ENCODE measurements around the gene FRRS1L. TPM values are rescaled to one million over a fixed set of nuclear protein-coding genes. Genes with fewer than 3 reads are reported as not detected.

The FRRS1L gene
- total RNA-seq, 6 donors from 2014 or later = 0.06 to 0.13 (median 0.10) TPM; not detected in 3

DNA sequence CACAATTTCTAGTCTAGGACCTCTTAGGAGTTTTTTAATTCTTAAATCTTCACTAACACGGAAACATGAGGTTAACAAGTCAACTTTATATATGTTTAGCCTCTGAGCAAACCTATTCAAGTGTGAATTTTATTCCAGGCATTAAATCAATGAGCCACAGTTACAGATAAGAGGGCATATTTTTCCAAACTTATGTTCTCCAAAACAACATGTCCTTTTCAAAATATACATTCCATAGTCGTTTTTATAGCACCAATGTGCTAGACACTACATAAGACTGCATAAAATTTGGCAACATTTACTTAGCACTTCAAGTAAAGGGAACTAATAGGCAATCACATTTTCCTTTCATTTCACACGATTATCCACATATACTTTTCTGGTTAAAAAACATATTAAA is 53.8 kb downstream of the FRRS1L start:
- 42 to 47% methylated on average over 3 of the region's 3 CpGs for WGBS, 2 donors
- Histone ChIP-seq H3K27me3 (no peaks in the 10 kb centered on the region), H3K36me3 (no peaks in the 10 kb centered on the region), H3K4me3 (no peak overlapping the region), H3K9me3 (no peaks in the 10 kb centered on the region), H3K4me1 (peaks cover 69 to 94% (median 93%) of the 10 kb centered on the region in 4 donors), H3K27ac (peak overlapping the region; percentile 73 to 95 (median 80))
- ATAC-seq (ENCODE audit: low FRiP score in 2 of 2) (no peak), DNase-seq (no peak)
- TF ChIP-seq, protein P1, sequence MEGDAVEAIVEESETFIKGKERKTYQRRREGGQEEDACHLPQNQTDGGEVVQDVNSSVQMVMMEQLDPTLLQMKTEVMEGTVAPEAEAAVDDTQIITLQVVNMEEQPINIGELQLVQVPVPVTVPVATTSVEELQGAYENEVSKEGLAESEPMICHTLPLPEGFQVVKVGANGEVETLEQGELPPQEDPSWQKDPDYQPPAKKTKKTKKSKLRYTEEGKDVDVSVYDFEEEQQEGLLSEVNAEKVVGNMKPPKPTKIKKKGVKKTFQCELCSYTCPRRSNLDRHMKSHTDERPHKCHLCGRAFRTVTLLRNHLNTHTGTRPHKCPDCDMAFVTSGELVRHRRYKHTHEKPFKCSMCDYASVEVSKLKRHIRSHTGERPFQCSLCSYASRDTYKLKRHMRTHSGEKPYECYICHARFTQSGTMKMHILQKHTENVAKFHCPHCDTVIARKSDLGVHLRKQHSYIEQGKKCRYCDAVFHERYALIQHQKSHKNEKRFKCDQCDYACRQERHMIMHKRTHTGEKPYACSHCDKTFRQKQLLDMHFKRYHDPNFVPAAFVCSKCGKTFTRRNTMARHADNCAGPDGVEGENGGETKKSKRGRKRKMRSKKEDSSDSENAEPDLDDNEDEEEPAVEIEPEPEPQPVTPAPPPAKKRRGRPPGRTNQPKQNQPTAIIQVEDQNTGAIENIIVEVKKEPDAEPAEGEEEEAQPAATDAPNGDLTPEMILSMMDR (IDR thresholded peaks at IDR 0.05) = no peak
- TF ChIP-seq POLR2AphosphoS5 (IDR thresholded peaks at IDR 0.05) = no peak
- no peak for TF ChIP-seq POLR2A (IDR thresholded peaks at IDR 0.05)

DNA sequence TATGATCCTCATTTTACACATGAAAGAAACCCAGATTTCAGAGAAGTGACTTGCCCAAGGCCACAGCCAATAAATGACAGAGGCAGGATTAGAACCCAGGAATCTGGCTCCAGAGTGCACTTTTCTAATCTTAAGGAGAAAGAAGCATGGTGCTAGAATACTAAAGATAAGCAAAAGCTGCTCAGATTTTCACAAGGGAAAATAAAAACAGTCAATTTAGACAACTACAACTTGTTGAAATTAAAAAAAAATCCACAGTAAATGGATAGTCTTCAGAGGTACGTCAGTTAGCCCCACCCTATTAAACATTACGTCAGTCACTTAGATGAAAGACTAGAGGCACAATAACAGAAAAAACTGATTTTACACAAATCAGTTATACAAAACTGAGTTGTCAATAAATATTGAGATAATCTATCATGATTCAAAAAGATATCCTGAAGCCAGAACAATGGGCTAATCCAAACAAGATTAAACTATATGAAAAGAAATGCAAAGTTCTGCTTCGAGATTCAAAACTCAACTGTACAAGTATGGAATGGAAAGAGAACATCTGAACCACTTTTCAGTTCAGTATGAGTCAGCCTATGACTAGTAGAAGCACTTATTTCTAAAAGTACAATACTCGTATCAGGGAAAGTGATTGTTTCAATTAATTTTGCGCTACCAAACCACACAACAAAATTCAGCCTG is 56.6 kb downstream of the FRRS1L start:
- ATAC-seq (ENCODE audit: low FRiP score in 2 of 2) = peak in 1 of 2 donors; percentile 82
- no peak overlapping the region for H3K4me3 ChIP-seq
- peaks cover 66 to 88% (median 78%) of the 10 kb centered on the region in 4 donors for H3K4me1 ChIP-seq
- no peaks in the 10 kb centered on the region for H3K27me3 ChIP-seq
- no peaks in the 10 kb centered on the region for H3K9me3 ChIP-seq
- H3K36me3 ChIP-seq = peaks cover 0 to 5% (median 0%) of the 10 kb centered on the region in 4 donors
- DNase-seq = no peak
- 23 to 33% methylated on average over 5 of the region's 5 CpGs for WGBS, 2 donors
- H3K27ac ChIP-seq = peak overlapping the region; percentile 69 to 95 (median 76)
- TF ChIP-seq POLR2A (IDR thresholded peaks at IDR 0.05) (no peak), POLR2AphosphoS5 (IDR thresholded peaks at IDR 0.05) (no peak), EP300 (IDR thresholded peaks at IDR 0.05) (no peak)
- TF ChIP-seq, protein P1 (IDR thresholded peaks at IDR 0.05) = no peak

DNA sequence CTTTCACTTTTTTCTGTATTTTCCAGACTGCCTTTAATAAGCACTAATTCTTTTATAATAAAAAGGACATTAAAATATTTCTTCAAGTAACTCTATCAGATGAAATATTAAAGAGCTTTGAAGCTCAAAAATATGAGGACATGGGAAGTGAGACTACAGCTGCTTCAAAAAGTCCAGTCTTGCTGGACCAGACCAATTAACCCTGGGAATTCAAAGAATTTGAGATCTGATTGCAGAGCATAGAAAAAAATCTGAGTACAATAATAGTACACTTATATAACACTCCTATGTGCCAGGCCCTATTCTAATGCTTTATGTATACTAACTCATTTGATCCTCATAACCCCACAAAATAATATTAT is 57.1 kb downstream of the FRRS1L start:
- no peak overlapping the region for H3K4me3 ChIP-seq
- TF ChIP-seq POLR2A (IDR thresholded peaks at IDR 0.05) = no peak
- peak in 1 of 4 donors; percentile 1 for TF ChIP-seq EP300 (IDR thresholded peaks at IDR 0.05)
- TF ChIP-seq POLR2AphosphoS5 (IDR thresholded peaks at IDR 0.05) = no peak
- peaks cover 65 to 83% (median 74%) of the 10 kb centered on the region in 4 donors for H3K4me1 ChIP-seq
- ATAC-seq (ENCODE audit: low FRiP score in 2 of 2) = no peak
- no peaks in the 10 kb centered on the region for H3K27me3 ChIP-seq
- H3K36me3 ChIP-seq = peaks cover 0 to 9% (median 2%) of the 10 kb centered on the region in 4 donors
- DNase-seq = no peak
- no peaks in the 10 kb centered on the region for H3K9me3 ChIP-seq
- H3K27ac ChIP-seq = peak overlapping the region; percentile 69 to 95 (median 76)

DNA sequence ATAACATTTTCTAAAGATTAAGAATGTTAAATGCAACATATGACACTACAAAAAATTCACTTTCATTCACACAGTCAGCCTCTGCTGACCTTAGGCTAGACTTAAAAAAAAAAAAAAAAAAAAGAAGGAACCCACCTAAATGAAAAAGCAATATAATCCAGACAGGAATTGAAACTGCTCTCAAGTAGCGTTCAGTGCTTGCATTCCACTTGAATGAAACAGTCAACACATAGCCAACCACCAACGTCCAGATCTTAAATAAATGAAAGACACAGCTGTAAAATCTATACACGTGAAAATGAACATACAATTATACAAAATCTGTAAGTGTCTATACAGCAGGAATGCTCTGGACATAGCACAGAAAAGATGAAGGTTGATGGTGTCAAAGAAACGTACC is 58.7 kb downstream of the FRRS1L start:
- Histone ChIP-seq H3K4me1 (peaks cover 51 to 67% (median 59%) of the 10 kb centered on the region in 4 donors), H3K27me3 (no peaks in the 10 kb centered on the region), H3K9me3 (no peaks in the 10 kb centered on the region), H3K36me3 (peaks cover 0 to 15% (median 4%) of the 10 kb centered on the region in 4 donors), H3K4me3 (no peak overlapping the region), H3K27ac (peak overlapping the region in 3 of 4 donors; percentile 11 to 95 (median 58))
- 33 to 39% methylated on average over 4 of the region's 4 CpGs for WGBS, 2 donors
- TF ChIP-seq EP300 (IDR thresholded peaks at IDR 0.05) = no peak
- TF ChIP-seq, protein P1 (IDR thresholded peaks at IDR 0.05) = no peak
- no peak for TF ChIP-seq POLR2AphosphoS5 (IDR thresholded peaks at IDR 0.05)
- no peak for TF ChIP-seq POLR2A (IDR thresholded peaks at IDR 0.05)
- no peak for DNase-seq
- peak in 1 of 2 donors; percentile 52 for ATAC-seq (ENCODE audit: low FRiP score in 2 of 2)

DNA sequence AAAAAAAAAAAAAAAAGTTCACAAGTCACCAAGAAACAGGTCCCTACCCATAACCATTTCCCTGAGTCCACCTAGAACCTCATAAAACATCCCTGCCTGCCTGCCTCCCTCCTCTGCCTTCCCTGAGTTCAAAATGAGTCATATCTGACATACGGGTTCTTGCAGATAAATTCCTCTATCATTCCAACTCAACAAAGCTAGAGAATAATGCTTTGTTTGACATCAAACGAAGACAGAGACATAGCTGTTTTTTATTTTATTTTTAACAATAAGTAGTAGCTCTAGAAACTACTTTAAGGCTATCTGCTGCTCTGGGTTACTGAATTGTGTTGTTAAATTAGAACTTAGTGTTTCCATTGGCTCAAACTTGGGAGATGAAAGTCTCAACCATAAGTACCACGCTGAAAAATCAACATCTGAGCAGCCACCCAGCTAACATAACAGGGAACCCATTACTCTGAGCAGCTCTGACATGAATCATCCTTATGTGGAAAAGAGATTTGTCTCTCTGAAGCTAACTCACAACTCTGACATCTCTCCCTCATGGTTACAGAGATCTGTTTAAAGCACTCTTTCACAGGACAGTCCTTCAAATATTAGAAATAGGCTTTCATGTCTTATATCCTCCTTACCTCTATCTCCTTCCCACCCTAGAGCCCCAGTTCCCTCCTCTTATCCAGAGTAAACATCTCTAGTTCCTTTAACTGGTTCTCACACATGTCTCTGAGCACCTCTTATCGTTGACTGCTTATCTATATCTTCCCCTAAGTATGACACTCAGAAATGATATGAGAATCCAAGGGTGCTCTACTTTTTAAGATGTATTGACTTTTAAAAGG is 59.4 kb downstream of the FRRS1L start:
- ATAC-seq (ENCODE audit: low FRiP score in 2 of 2) (peak; percentile 26 to 40), DNase-seq (no peak)
- H3K27ac ChIP-seq = peak overlapping the region; percentile 10 to 95 (median 54)
- no peaks in the 10 kb centered on the region for H3K9me3 ChIP-seq
- H3K4me3 ChIP-seq = no peak overlapping the region
- 34 to 43% methylated on average over 4 of the region's 4 CpGs for WGBS, 2 donors
- H3K27me3 ChIP-seq = no peaks in the 10 kb centered on the region
- peaks cover 0 to 15% (median 4%) of the 10 kb centered on the region in 4 donors for H3K36me3 ChIP-seq
- TF ChIP-seq POLR2A (IDR thresholded peaks at IDR 0.05) = no peak
- peaks cover 44 to 61% (median 52%) of the 10 kb centered on the region in 4 donors for H3K4me1 ChIP-seq
